HTERT RPE-1 (cell line): Measurements from ENCODE around the gene PPM1H.
"Not testable (repeated sequence)": the region's sequence is repeated elsewhere in the genome, so short reads cannot be mapped to it uniquely, and the experiment has no call there.

Experiments
- in situ Hi-C: fragments of 300-500 bp; cut with MboI; formaldehyde crosslinking; loops from 4 replicates; pipeline ENCODE4 v1.14.3; 2020; ENCODE audit warnings: low sequenced_read_pairs

The PPM1H gene

GRCh38 chr12:62841846-62842245 is 93.1 kb downstream of the PPM1H start:
- in situ Hi-C loops: no loop called here

GRCh38 chr12:62840806-62841205 is 94.1 kb downstream of the PPM1H start:
- in situ Hi-C loops: no loop called here

- in situ Hi-C loops: no loop called here
Measured at GRCh38 chr12:62839869-62840660, 94.9 kb downstream of the PPM1H start.

DNA sequence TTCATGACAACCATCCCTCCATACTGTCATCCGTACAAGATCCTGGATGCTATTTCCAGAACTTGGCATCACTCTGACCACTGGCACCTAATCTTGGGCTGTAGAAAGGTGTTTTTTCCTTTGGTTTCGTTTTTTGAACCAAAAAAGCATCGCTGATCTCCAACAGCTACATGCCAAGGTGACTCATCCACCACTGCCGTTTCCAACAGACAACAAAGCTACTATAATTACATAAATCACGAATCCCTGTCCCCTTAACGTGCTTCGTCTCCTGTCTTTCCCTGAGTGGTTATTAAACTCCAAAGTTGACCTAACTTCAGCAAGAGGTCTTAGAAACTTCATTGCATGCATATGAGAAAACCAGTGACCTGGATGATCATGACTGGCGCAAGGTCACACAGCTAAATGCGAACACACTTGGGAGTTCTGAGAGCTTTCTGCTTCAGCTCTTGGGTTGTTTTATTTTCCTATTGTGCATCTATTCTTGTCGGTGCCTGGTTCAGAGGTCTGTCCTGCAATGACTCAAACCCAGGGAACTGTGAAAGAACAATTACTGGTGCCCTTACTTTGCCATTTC is 99.9 kb downstream of the PPM1H start:
- in situ Hi-C loops: no loop called here

DNA sequence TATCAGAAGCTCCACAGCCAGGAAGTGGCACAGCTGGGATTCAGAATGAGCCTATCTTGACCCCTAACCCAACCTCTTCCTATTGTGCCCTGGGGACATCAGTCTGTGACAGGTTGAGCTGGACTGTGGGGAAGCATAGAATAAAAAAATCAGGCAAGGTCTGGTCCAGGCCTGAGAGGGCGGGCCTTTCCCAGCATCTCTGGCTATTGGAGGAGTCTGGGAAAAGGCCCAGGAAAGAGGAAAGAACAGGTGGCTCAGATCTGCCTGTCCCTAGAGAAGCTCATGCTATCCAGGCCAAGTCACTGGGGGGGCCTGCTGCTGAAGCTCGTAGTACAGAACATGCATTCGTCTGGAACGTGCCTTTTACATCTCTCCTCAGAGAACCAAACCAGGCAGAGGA is 100.5 kb downstream of the PPM1H start:
- in situ Hi-C loops: no loop called here

DNA sequence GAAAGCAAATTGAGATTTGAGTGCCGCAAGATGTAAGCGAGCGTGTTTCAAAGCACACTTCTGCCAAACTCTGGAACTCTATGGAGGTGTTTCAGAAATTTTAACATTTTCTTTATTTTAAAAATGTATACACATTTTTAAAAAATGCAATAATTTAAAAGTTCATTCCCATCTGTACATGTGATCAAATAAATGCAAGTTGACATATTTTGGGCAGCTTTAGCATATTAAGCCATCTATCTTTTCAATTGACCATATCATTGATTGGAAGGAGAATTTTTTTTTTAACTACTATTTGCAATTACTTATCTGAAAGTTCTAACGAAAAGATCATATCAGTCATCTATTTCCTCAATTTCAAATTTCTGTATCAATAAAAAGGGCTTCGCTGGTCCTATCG is 101.3 kb downstream of the PPM1H start:
- in situ Hi-C loops: no loop called here

DNA sequence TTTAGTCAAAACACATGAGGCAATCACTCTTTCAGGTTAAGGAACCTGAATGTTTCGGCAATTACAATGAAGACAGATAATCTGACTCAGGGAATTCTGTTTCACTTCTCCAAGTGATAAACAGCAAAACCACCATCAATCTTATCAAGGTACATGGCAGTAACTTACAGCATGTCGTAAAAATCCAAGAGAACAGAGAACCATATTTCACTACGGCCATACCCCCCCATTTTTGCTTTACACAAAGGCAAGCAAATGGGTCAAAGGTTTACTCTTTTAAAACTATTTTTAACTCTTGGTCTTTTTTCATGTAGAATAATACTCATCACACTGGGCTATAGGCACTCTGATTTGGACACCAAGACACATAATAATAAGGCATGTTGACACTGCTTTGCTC is 102.4 kb downstream of the PPM1H start:
- in situ Hi-C loops: no loop called here

DNA sequence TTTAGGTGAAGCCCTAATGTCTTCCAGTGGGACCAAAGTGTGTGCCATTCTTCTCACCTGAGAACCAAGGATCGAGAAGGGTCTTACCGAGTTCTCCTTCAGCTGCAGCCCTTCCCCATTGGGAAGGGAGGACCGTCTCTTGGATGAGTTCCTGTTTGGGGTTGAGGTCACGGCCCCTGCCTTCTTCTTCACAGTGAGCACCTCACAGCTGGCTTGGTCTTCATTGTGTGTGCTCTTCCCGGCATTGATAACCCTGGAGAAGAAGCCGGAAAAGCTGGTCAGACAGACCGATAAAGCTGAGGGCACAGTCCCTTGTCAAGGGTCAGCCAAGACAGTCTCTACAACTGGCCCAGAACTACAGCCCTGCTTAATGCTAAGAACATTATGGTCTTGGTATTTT is 102.9 kb downstream of the PPM1H start:
- in situ Hi-C loops: no loop called here

- in situ Hi-C loops: no loop called here
Measured at GRCh38 chr12:62827855-62828254, 107.1 kb downstream of the PPM1H start.

GRCh38 chr12:62827042-62827441 is 107.9 kb downstream of the PPM1H start:
- in situ Hi-C loops: no loop called here

GRCh38 chr12:62817556-62818271 is 117.2 kb downstream of the PPM1H start:
- in situ Hi-C loops: no loop called here

DNA sequence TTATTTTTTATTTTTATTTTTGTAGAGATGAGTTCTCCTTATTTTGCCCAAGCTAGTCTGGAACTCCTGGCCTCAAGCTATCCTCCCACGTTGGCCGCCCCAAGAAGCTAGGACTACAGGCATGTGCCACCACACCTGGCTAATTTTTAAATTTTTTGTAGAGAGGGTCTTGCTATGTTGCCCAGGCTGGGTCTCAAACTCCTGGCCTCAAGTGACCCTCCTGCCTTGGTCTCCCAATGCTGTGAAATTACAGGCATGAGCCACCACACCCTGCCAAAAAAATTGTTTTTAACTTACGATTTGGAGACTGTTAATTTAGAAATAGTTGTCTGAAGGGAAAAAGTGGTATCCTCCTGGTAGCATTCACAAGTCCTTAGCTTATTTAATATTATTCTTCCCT is 120.7 kb downstream of the PPM1H start:
- in situ Hi-C loops: no loop called here

- in situ Hi-C loops: no loop called here
Measured at GRCh38 chr12:62813031-62813829, 121.7 kb downstream of the PPM1H start.

DNA sequence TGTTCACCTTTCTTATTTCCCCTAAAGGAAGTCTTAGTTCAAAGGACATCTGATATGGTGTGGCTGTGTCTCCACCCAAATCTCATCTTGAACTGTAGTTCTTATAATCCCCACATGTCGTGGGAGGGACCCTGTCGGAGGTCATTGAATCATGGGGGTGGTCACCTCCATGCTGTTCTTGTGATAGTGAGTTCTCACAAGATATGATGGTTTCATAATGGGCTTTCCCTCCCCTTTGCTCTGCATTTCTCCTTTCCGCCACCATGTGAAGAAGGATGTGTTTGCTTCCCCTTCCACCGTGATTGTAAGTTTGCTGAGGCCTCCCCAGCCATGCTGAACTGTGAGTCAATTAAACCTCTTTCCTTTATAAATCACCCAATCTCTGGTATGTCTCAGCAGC is 123.5 kb downstream of the PPM1H start:
- in situ Hi-C loops: not testable (repeated sequence)

DNA sequence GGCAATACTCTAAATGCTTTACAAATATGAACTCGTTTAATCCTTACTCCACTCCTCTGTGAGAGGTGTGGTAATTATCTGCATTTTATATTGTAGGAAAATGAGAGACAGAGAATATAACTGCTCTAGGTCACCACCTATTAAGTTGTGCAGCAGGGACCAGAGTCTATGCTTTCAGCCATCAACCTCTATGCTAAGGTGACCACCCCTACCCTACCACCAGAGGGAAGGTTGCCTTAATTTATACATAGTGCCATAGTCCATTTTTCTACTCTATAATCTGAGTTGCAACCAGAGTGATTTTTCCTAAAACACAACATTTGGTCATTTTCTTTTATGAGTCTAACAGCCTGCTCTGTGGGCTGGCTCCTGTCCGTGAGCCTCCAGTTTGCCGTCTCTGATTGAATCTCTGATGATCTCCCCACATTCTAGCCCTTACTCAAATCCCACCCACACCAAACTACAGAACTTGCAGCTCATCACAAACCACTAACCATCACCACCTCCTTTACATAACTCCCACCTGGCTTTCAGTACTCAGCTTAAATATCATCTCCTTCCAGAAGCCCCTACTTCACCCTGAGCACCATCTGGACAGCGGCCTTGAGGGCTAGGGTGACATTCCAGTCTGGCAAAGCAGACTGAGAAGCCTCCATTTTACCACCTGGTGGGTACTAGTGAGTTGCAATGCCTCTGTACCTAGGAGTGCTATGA is 126.6 kb downstream of the PPM1H start:
- in situ Hi-C loops: no loop called here

- in situ Hi-C loops: no loop called here
Measured at GRCh38 chr12:62806893-62807292, 128.1 kb downstream of the PPM1H start.

- in situ Hi-C loops: no loop called here
Measured at GRCh38 chr12:62806244-62806836, 128.6 kb downstream of the PPM1H start.

- in situ Hi-C loops: no loop called here
Measured at GRCh38 chr12:62805517-62805916, 129.4 kb downstream of the PPM1H start.

- in situ Hi-C loops: no loop called here
Measured at GRCh38 chr12:62803756-62804155, 131.2 kb downstream of the PPM1H start.

DNA sequence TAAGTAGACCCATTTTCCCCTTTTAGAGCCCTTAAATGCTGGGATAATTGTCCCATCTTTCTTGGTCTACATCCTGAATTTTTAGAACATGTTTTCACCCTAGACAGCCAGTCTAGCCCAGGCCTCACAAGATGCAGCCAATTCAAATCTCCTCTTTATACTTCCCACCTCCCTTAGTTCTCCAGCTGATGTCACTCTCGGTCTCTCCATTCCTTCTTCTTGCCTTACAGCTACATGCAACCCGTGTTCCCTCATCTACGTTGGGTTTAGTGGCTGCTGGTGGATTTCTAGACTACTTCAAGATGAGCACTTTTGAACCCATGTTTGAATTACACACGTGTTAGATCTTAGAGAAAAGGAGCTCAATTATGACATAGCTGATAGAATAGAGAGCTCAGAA is 132.0 kb downstream of the PPM1H start:
- in situ Hi-C loops: no loop called here
